Measurements from ENCODE around the gene MAP4K2.

The MAP4K2 gene

GRCh38 chr11:64839335-64839734 lies 36.3 kb upstream of the MAP4K2 start:
- no peak for DNase-seq
- TF ChIP-seq, protein P1, sequence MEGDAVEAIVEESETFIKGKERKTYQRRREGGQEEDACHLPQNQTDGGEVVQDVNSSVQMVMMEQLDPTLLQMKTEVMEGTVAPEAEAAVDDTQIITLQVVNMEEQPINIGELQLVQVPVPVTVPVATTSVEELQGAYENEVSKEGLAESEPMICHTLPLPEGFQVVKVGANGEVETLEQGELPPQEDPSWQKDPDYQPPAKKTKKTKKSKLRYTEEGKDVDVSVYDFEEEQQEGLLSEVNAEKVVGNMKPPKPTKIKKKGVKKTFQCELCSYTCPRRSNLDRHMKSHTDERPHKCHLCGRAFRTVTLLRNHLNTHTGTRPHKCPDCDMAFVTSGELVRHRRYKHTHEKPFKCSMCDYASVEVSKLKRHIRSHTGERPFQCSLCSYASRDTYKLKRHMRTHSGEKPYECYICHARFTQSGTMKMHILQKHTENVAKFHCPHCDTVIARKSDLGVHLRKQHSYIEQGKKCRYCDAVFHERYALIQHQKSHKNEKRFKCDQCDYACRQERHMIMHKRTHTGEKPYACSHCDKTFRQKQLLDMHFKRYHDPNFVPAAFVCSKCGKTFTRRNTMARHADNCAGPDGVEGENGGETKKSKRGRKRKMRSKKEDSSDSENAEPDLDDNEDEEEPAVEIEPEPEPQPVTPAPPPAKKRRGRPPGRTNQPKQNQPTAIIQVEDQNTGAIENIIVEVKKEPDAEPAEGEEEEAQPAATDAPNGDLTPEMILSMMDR (IDR thresholded peaks at IDR 0.05; ENCODE audit: low read depth, low read length, missing control alignments) = no peak
- H3K27ac ChIP-seq = no peak overlapping the region
- in situ Hi-C loops (cut with HindIII; ENCODE audit: low pct_ligation_motif_present, low sequenced_read_pairs) = no loop called here
- H3K4me3 ChIP-seq (ENCODE audit: low read depth, low read length) = no peak overlapping the region
- H3K27me3 ChIP-seq (replicated peaks) = no peaks in the 10 kb centered on the region
- H3K36me3 ChIP-seq (replicated peaks) = no peaks in the 10 kb centered on the region

GRCh38 chr11:64838600-64839334 lies 35.8 kb upstream of the MAP4K2 start:
- H3K36me3 ChIP-seq (replicated peaks) = no peaks in the 10 kb centered on the region
- in situ Hi-C loops (cut with HindIII; ENCODE audit: low pct_ligation_motif_present, low sequenced_read_pairs) = no loop called here

DNA sequence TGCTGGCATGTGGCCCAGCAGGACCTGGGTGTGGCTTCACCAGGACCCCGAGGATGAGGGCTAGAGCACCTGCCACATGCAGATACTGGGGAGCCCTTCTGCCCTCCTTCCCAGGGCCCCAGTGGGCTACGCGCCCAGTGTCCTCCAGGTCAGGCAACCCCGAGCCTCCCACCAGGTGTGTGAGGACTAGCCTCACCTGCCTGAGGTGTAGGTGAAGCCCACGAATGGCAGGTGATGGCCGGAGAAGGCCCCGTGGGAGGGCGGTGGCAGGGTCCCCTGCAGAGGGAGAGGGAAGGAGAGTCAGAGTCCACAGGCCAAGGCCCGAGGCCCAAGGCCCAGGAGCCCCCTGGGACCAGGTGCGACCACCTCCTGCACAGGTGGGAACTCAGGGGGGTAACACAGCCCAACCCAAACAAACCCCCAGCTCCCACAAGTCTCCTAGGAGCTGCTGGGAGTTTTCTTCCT lies 34.9 kb upstream of the MAP4K2 start:
- TF ChIP-seq, protein P1 (IDR thresholded peaks at IDR 0.05; ENCODE audit: low read depth, low read length, missing control alignments) = no peak
- Histone ChIP-seq H3K4me3 (ENCODE audit: low read depth, low read length) (no peak overlapping the region), H3K27ac (no peak overlapping the region), H3K27me3 (replicated peaks) (no peaks in the 10 kb centered on the region), H3K36me3 (replicated peaks) (no peaks in the 10 kb centered on the region)
- DNase-seq = no peak
- in situ Hi-C loops (cut with HindIII; ENCODE audit: low pct_ligation_motif_present, low sequenced_read_pairs) = no loop called here

More at GRCh38 chr11:64838600-64839334, 35.8 kb upstream of the MAP4K2 start:
- TF ChIP-seq, protein P1 (IDR thresholded peaks at IDR 0.05; ENCODE audit: low read depth, low read length, missing control alignments) = no peak
- no peak overlapping the region for H3K27ac ChIP-seq
- no peak for DNase-seq
- H3K27me3 ChIP-seq (replicated peaks) = no peaks in the 10 kb centered on the region
- H3K4me3 ChIP-seq (ENCODE audit: low read depth, low read length) = no peak overlapping the region

GRCh38 chr11:64836448-64837072 lies 33.5 kb upstream of the MAP4K2 start:
- DNase-seq = no peak
- Histone ChIP-seq H3K27ac (no peak overlapping the region), H3K27me3 (replicated peaks) (no peaks in the 10 kb centered on the region), H3K36me3 (replicated peaks) (no peaks in the 10 kb centered on the region), H3K4me3 (ENCODE audit: low read depth, low read length) (no peak overlapping the region)
- TF ChIP-seq, protein P1 (IDR thresholded peaks at IDR 0.05; ENCODE audit: low read depth, low read length, missing control alignments) = no peak
- in situ Hi-C loops (cut with HindIII; ENCODE audit: low pct_ligation_motif_present, low sequenced_read_pairs) = no loop called here

GRCh38 chr11:64835616-64836447 lies 32.8 kb upstream of the MAP4K2 start:
- Histone ChIP-seq H3K36me3 (replicated peaks) (no peaks in the 10 kb centered on the region), H3K27me3 (replicated peaks) (no peaks in the 10 kb centered on the region), H3K27ac (no peak overlapping the region), H3K4me3 (ENCODE audit: low read depth, low read length) (no peak overlapping the region)
- TF ChIP-seq, protein P1 (IDR thresholded peaks at IDR 0.05; ENCODE audit: low read depth, low read length, missing control alignments) = no peak
- DNase-seq = no peak
- in situ Hi-C loops (cut with HindIII; ENCODE audit: low pct_ligation_motif_present, low sequenced_read_pairs) = no loop called here
